KMS-11 (cell line): ENCODE measurements around the gene WFS1.

Experiments
- H2AFZ ChIP-seq: fragments of 200-600 bp; sonication (generic); 2 replicates; pipeline ENCODE4 v1.6.1; 2016; ENCODE audit warnings: antibody characterized with exemption, mixed run types, low read depth
- H3K27ac ChIP-seq: fragments of 200-600 bp; sonication (generic); 2 replicates; pipeline ENCODE4 v1.6.1; 2016; ENCODE audit warnings: mild to moderate bottlenecking, mixed run types
- H3K27me3 ChIP-seq: fragments of 200-600 bp; sonication (generic); 2 replicates; pipeline ENCODE4 v1.6.1; 2017; ENCODE audit warnings: mild to moderate bottlenecking, low read depth, mixed run types, moderate library complexity; ENCODE audit not compliant: insufficient read depth
- H3K36me3 ChIP-seq: fragments of 200-600 bp; sonication (generic); 2 replicates; pipeline ENCODE4 v1.6.1; 2017; ENCODE audit warnings: mild to moderate bottlenecking, mixed run types; ENCODE audit not compliant: insufficient read depth
- H3K4me1 ChIP-seq: fragments of 200-600 bp; sonication (generic); 2 replicates; pipeline ENCODE4 v1.6.1; 2016; ENCODE audit warnings: mild to moderate bottlenecking, low read depth, mixed run types; ENCODE audit not compliant: poor library complexity, severe bottlenecking
- H3K4me2 ChIP-seq: fragments of 200-600 bp; sonication (generic); 2 replicates; pipeline ENCODE4 v1.7.0; 2016; ENCODE audit warnings: mild to moderate bottlenecking, mixed run types
- H3K4me3 ChIP-seq: fragments of 200-600 bp; sonication (generic); IDR thresholded peaks from 2 replicates; pipeline ENCODE4 v1.6.1; 2017; ENCODE audit warnings: low read depth, low read length, mixed read lengths; ENCODE audit not compliant: insufficient read depth
- H3K79me2 ChIP-seq: fragments of 200-600 bp; sonication (generic); 2 replicates; pipeline ENCODE4 v1.6.1; 2016; ENCODE audit warnings: low read depth, mixed run types; ENCODE audit not compliant: insufficient read depth
- H3K9ac ChIP-seq: fragments of 200-600 bp; sonication (generic); 2 replicates; pipeline ENCODE4 v1.6.1; 2016; ENCODE audit warnings: mild to moderate bottlenecking, mixed run types
- H4K20me1 ChIP-seq: fragments of 200-600 bp; sonication (generic); 2 replicates; pipeline ENCODE4 v1.6.1; 2016; ENCODE audit warnings: mild to moderate bottlenecking, mixed run types; ENCODE audit not compliant: insufficient read depth
- CTCF ChIP-seq: fragments of 200-600 bp; sonication (generic); conservative IDR thresholded peaks from 2 replicates; pipeline ENCODE4 v1.6.1; 2017; ENCODE audit warnings: low read depth, mild to moderate bottlenecking, antibody characterized with exemption, low read length, moderate library complexity, mixed read lengths

WFS1 gene

GRCh38 chr4:6290769-6291547 lies 21.3 kb downstream of the WFS1 start:
- Histone ChIP-seq H3K4me1 (no peaks in the 10 kb centered on the region), H3K27me3 (no peaks in the 10 kb centered on the region), H4K20me1 (no peaks in the 10 kb centered on the region), H3K79me2 (no peaks in the 10 kb centered on the region), H3K36me3 (no peaks in the 10 kb centered on the region), H3K4me2 (no peak overlapping the region), H3K9ac (no peak overlapping the region), H3K4me3 (no peak overlapping the region), H3K27ac (no peak overlapping the region), H2AFZ (no peak overlapping the region)
- TF ChIP-seq CTCF = no peak

DNA sequence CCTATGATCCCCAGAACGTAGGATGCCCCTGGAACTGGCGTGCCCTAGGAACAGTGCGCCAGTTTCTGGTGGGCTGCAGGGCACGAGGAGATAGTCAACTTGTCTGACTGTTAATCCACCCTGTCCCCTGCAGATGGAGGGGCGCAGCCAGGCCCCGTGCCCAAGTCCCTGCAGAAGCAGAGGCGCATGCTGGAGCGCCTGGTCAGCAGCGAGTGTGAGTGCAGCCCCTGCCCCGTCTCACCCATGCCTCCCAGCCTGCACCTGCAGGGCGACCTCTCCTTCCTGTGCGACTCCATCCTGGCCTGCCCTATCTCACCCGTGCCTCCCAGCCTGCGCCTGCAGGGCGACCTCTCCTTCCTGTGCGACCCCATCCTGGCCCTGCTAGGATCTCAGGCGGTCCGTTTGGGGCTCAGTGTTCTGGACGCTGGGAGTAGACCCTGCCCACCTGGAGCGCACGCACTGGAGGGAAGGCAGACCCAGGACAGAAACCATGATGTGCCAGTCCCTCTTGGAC lies 22.2 kb downstream of the WFS1 start:
- Histone ChIP-seq H3K27me3 (no peaks in the 10 kb centered on the region), H2AFZ (no peak overlapping the region), H3K79me2 (no peaks in the 10 kb centered on the region), H3K4me3 (no peak overlapping the region), H3K4me1 (no peaks in the 10 kb centered on the region), H3K27ac (no peak overlapping the region), H3K9ac (no peak overlapping the region), H4K20me1 (no peaks in the 10 kb centered on the region), H3K36me3 (no peaks in the 10 kb centered on the region), H3K4me2 (no peak overlapping the region)
- TF ChIP-seq CTCF = no peak

DNA sequence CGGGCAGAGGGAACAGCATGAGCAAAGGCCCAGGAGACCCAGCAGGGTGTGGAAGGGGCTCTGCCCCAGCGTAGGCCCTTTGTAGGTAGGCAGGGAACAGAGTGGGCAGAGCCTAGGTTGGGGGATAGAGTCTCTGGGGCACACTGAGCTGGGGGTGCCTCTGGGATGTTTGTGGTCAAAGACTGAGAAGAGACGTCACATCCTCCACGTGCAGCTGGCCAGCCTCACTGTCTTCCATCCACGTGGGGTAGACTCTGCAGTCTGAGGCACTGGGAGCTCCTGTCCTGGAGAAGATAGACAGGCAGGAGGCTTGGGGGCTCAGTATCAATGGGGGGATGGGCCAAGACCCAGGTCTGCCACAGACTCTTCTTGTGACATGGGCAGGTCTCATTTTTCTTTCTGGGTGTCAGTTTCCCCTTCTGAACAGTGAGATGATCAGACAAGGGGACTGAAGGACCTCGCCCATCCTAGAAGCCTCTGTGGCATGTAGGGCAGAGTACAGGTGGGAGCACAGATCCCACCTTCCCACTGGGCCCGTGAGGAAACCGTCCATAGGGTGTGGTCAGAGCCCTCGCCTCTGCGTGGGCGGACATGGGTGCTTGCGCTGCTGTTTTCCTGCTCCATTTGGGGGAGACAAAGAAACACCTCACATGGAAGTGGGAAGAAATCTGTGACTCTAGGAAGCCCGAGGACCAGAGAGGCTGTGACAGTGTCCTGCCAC lies 22.9 kb downstream of the WFS1 start:
- Histone ChIP-seq H2AFZ (no peak overlapping the region), H3K9ac (no peak overlapping the region), H3K27me3 (no peaks in the 10 kb centered on the region), H3K79me2 (no peaks in the 10 kb centered on the region), H3K4me3 (no peak overlapping the region), H3K4me2 (no peak overlapping the region), H4K20me1 (no peaks in the 10 kb centered on the region), H3K27ac (no peak overlapping the region), H3K4me1 (no peaks in the 10 kb centered on the region), H3K36me3 (no peaks in the 10 kb centered on the region)
- no peak for TF ChIP-seq CTCF

DNA sequence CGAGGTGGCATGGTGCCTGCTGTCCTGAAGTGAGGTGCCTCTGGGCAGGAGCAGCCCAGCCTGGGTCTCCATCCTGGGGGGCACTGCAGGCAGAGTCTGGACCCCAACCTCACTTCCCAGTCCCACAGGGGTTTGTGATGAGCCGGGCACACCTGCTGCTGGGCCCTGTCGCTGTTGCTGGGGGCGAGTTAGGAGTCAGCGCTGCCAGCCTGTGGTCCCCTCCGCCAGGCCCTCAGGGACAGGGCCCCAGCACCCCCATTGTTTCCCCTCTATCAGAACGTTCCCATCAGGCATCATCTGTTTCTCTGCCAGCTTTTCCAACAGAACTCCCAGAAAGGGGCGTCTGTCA lies 23.4 kb downstream of the WFS1 start:
- no peak overlapping the region for H3K4me3 ChIP-seq
- H3K27me3 ChIP-seq = no peaks in the 10 kb centered on the region
- no peak overlapping the region for H2AFZ ChIP-seq
- no peaks in the 10 kb centered on the region for H3K4me1 ChIP-seq
- H3K36me3 ChIP-seq = no peaks in the 10 kb centered on the region
- no peak overlapping the region for H3K9ac ChIP-seq
- H3K27ac ChIP-seq = no peak overlapping the region
- no peaks in the 10 kb centered on the region for H3K79me2 ChIP-seq
- H3K4me2 ChIP-seq = no peak overlapping the region
- no peak for TF ChIP-seq CTCF
- H4K20me1 ChIP-seq = no peaks in the 10 kb centered on the region
